CD4-positive, alpha-beta T cell treated with Interleukin-21 for 1 hour (primary cell): ENCODE results near the gene MYO1F.
"Not testable (repeated sequence)": the region's sequence is repeated elsewhere in the genome, so short reads cannot be mapped to it uniquely, and the experiment has no call there.

ENCODE experiments used
- DNase-seq: peaks from one replicate; pipeline ENCODE4 v3.0.0-alpha.2; 2020

Gene MYO1F

GRCh38 chr19:8561075-8561764 lies 16.0 kb downstream of the MYO1F start:
- DNase-seq: no peak

GRCh38 chr19:8558325-8558724 lies 18.9 kb downstream of the MYO1F start:
- no peak for DNase-seq

GRCh38 chr19:8557642-8558238 lies 19.5 kb downstream of the MYO1F start:
- DNase-seq: no peak

- not testable (repeated sequence) for DNase-seq
Observed at GRCh38 chr19:8553729-8554128, 23.5 kb downstream of the MYO1F start.

- no peak for DNase-seq
Observed at GRCh38 chr19:8552810-8553209, 24.4 kb downstream of the MYO1F start.

- no peak for DNase-seq
Observed at GRCh38 chr19:8550070-8550469, 27.2 kb downstream of the MYO1F start.

GRCh38 chr19:8545743-8546142 lies 31.5 kb downstream of the MYO1F start:
- no peak for DNase-seq

GRCh38 chr19:8544168-8544567 lies 33.1 kb downstream of the MYO1F start:
- no peak for DNase-seq

- no peak for DNase-seq
Observed at GRCh38 chr19:8539621-8540149, 37.6 kb downstream of the MYO1F start.

GRCh38 chr19:8537099-8537498 lies 40.1 kb downstream of the MYO1F start:
- no peak for DNase-seq

- DNase-seq: no peak
Observed at GRCh38 chr19:8536282-8536681, 41.0 kb downstream of the MYO1F start.

- no peak for DNase-seq
Observed at GRCh38 chr19:8532225-8532624, 45.0 kb downstream of the MYO1F start.

GRCh38 chr19:8531470-8531869 lies 45.8 kb downstream of the MYO1F start:
- DNase-seq: no peak

- no peak for DNase-seq
Observed at GRCh38 chr19:8530061-8530679, 47.1 kb downstream of the MYO1F start.

GRCh38 chr19:8529369-8530006 lies 47.8 kb downstream of the MYO1F start:
- no peak for DNase-seq

- no peak for DNase-seq
Observed at GRCh38 chr19:8528500-8528899, 48.7 kb downstream of the MYO1F start.

- DNase-seq: no peak
Observed at GRCh38 chr19:8526345-8527091, 50.7 kb downstream of the MYO1F start.

GRCh38 chr19:8525401-8525684 lies 51.9 kb downstream of the MYO1F start:
- no peak for DNase-seq

- no peak for DNase-seq
Observed at GRCh38 chr19:8519388-8519787, 57.9 kb downstream of the MYO1F start.

GRCh38 chr19:8518536-8518935 lies 58.7 kb downstream of the MYO1F start:
- no peak for DNase-seq

- DNase-seq: peak; percentile 70
Observed at GRCh38 chr19:8517551-8518442, 59.4 kb downstream of the MYO1F start.

- DNase-seq: peak; percentile 84
Observed at GRCh38 chr19:8515317-8515716, 61.9 kb downstream of the MYO1F start.
